ENCODE results near the gene ARF3.

The ARF3 gene

DNA sequence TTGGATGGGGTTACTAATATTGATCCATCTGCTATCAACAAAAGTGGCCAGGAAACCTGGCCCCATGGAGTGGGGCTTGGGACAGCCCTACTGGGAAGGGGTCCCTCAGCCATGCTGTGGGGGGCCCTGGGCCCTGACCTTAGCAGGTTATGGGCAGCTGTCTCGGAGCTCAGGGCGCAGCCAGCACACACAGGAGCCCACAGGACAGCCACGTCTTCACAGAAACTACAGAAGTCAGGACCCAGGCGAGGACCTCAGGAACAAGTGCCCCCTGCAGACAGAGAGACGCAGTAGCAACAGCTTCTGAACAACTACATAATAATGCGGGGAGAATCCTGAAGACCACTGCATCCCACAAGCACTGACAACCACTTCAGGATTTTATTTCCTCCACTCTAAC is 20.1 kb downstream of the ARF3 start:
- H3K9me3 ChIP-seq: no peaks in the 10 kb centered on the region
- no peak for DNase-seq
- intact Hi-C loops (cut with DNase I; ENCODE audit: low total_unique reads): loop anchor here (5.0 kb wide), 1 partner anchor 85 kb away; the partner anchor contains the start of gene DDX23
- no peak overlapping the region for H3K27ac ChIP-seq
- H3K27me3 ChIP-seq: no peaks in the 10 kb centered on the region
- no peaks in the 10 kb centered on the region for H3K4me1 ChIP-seq
- no peak overlapping the region for H3K4me3 ChIP-seq
- TF ChIP-seq, protein P1, sequence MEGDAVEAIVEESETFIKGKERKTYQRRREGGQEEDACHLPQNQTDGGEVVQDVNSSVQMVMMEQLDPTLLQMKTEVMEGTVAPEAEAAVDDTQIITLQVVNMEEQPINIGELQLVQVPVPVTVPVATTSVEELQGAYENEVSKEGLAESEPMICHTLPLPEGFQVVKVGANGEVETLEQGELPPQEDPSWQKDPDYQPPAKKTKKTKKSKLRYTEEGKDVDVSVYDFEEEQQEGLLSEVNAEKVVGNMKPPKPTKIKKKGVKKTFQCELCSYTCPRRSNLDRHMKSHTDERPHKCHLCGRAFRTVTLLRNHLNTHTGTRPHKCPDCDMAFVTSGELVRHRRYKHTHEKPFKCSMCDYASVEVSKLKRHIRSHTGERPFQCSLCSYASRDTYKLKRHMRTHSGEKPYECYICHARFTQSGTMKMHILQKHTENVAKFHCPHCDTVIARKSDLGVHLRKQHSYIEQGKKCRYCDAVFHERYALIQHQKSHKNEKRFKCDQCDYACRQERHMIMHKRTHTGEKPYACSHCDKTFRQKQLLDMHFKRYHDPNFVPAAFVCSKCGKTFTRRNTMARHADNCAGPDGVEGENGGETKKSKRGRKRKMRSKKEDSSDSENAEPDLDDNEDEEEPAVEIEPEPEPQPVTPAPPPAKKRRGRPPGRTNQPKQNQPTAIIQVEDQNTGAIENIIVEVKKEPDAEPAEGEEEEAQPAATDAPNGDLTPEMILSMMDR (IDR thresholded peaks at IDR 0.05): no peak
- peaks cover 47 to 75% (median 61%) of the 10 kb centered on the region in 3 donors for H3K36me3 ChIP-seq

DNA sequence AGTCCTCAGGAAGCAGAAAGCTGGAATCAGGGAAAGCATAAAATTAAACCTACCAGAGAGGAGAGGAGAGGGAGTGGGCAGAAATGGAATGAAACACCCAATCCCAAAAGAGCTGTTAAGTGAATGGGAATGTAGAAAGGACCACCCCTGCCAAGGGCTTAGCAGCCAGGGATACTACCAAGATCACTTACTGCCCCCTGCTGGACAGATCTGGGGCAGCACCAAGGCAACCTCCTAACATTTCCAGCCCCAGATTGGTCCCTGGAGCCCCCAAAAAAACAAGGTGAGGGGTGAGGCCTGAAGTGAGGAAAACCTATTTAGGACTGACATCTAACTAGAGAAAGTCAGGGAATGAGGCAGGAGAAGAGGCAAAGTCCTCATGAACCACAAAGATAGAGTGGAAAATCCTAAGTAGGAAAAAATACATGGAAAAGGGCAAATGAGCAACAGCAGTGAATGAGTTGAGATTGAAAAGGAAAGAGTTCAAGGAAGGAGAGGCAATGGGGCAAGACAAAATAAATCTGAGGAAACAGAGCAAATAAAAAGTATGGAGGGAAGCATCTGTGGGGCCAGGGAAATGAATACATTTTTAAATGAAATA is 20.8 kb downstream of the ARF3 start:
- Histone ChIP-seq H3K27me3 (no peaks in the 10 kb centered on the region), H3K27ac (no peak overlapping the region), H3K9me3 (no peaks in the 10 kb centered on the region), H3K36me3 (peaks cover 47 to 80% (median 63%) of the 10 kb centered on the region in 3 donors), H3K4me3 (no peak overlapping the region), H3K4me1 (no peaks in the 10 kb centered on the region)
- intact Hi-C loops (cut with DNase I; ENCODE audit: low total_unique reads): loop anchor here (5.0 kb wide), 1 partner anchor 84 kb away; the partner anchor contains the start of gene DDX23
- TF ChIP-seq, protein P1 (IDR thresholded peaks at IDR 0.05): peak; percentile 78 to 82
- peak; percentile 75 to 76 for DNase-seq

DNA sequence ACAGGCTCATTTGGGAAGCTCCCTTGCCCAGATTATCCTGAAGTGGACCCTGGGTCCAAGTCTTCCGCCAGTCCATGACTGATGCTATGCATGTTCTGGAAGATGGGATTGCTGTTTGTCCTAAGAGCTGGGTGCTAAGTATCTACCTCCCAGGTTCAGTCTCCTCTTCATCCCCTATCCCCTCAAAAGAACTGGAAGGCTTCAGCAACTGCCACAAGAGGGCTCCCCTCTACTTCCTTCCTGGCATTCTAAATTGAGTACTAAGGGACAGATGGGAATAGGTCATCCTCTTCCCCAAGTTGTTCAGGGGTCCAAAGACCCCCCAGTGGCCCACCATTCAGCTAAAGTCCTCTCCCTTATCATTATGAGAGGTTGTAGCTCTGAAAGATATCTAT is 23.0 kb downstream of the ARF3 start:
- Histone ChIP-seq H3K27ac (no peak overlapping the region), H3K9me3 (no peaks in the 10 kb centered on the region), H3K36me3 (peaks cover 35 to 79% (median 58%) of the 10 kb centered on the region in 3 donors), H3K4me3 (no peak overlapping the region), H3K4me1 (no peaks in the 10 kb centered on the region), H3K27me3 (no peaks in the 10 kb centered on the region)
- intact Hi-C loops (cut with DNase I; ENCODE audit: low total_unique reads): no loop called here
- TF ChIP-seq, protein P1 (IDR thresholded peaks at IDR 0.05): no peak
- DNase-seq: no peak

DNA sequence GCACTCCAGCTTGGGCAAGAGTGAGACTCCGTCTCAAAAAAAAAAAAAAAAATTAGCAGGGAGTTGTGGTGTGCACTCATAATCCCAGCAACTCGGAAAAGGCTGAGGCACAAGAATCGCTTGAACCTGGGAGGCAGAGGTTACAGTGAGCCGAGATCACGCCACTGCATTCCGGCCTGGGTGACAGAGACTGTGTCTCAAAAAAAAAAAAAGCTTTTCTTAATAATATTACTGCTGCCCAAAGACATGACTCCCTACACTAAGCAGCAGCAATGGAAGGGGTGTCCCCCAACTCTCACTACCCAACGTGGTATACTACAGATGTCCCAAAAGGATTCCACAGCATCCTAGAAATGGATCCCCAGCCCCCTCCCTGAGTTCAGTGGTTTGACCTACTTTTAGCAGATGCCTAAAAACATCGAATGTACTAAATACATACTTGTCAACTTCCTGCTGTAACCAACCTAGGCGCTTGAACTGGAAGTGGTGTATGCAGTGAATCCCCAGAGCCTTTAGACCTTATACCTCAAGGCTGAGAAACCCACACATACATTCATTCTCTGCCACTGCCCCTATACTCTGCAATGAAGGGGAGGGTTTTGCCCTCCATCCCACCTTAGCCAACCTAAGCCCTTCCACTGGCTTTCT is 23.5 kb downstream of the ARF3 start:
- Histone ChIP-seq H3K36me3 (peaks cover 30 to 74% (median 56%) of the 10 kb centered on the region in 3 donors), H3K27me3 (no peaks in the 10 kb centered on the region), H3K4me3 (no peak overlapping the region), H3K4me1 (no peaks in the 10 kb centered on the region), H3K27ac (no peak overlapping the region), H3K9me3 (no peaks in the 10 kb centered on the region)
- intact Hi-C loops (cut with DNase I; ENCODE audit: low total_unique reads): no loop called here
- no peak for DNase-seq
- TF ChIP-seq, protein P1 (IDR thresholded peaks at IDR 0.05): no peak

DNA sequence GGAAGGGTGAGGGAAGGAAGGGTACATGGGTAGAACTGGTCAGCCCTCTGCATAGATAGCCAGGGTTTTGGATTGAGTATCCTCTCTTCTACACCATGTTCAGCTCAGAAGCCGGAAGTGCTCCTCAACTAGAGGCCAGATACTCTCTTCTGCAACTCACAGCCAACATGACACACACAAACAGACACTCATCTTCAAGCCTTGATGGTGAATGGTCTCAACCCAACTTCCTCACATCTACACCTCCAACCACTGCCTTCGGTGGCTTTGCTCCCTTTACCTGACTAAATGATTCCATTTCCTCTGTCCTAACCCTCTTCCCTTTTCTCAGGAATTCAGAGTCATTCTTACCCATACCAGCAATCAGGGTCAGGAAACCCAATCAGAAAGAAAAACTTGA is 24.4 kb downstream of the ARF3 start:
- TF ChIP-seq, protein P1 (IDR thresholded peaks at IDR 0.05): no peak
- H3K27ac ChIP-seq: no peak overlapping the region
- H3K36me3 ChIP-seq: peaks cover 29 to 65% (median 47%) of the 10 kb centered on the region in 3 donors
- H3K9me3 ChIP-seq: no peaks in the 10 kb centered on the region
- DNase-seq: no peak
- no peaks in the 10 kb centered on the region for H3K27me3 ChIP-seq
- H3K4me1 ChIP-seq: no peaks in the 10 kb centered on the region
- no peak overlapping the region for H3K4me3 ChIP-seq
- intact Hi-C loops (cut with DNase I; ENCODE audit: low total_unique reads): no loop called here

Data from tibial artery (tissue), 4 donors.